ENCODE measurements around the gene BANF2. TPM values are rescaled to one million over a fixed set of nuclear protein-coding genes. Genes with fewer than 3 reads are reported as not detected.

BANF2 gene
- total and polyA plus RNA-seq, 2 of the 13 experiments (the other 11 are each of a cell fraction or from before 2014, with no cell fraction given): 0.35 TPM; not detected in 1

- TF ChIP-seq ZNF704 (CRISPR knock-in tag; IDR thresholded peaks at IDR 0.05; ENCODE audit: borderline replicate concordance) (no peak), NAIF1 (CRISPR knock-in tag; IDR thresholded peaks at IDR 0.05; ENCODE audit: borderline replicate concordance) (no peak), GPBP1L1 (CRISPR knock-in tag; IDR thresholded peaks at IDR 0.05) (no peak), RELA (CRISPR knock-in tag; IDR thresholded peaks at IDR 0.05) (no peak)
Observed at GRCh38 chr20:17785007-17785406, 85.2 kb downstream of the BANF2 start (continued).

Other genes starting within 250 kb of the BANF2 start
- 0.22 and 0.36 TPM in 2 replicates for gene BFSP1, start 168.6 kb upstream of the BANF2 start, total RNA-seq (2016; rRNA removed; fragmentation: Illumina TruSeq; extraction: Trizol)
- 0.24 and 0.26 TPM in 2 replicates for gene BFSP1, start 168.6 kb upstream of the BANF2 start, polyA plus RNA-seq (2011; rRNA removed)
- 106 and 164 TPM in 2 replicates for gene DSTN, start 129.9 kb upstream of the BANF2 start, total RNA-seq (2016; rRNA removed; fragmentation: Illumina TruSeq; extraction: Trizol)
- 21.8 and 27.6 TPM in 2 replicates for gene DSTN, start 129.9 kb upstream of the BANF2 start, polyA plus RNA-seq (2011; rRNA removed)
- 97.1 and 222 TPM in 2 replicates for gene RRBP1, start 17.7 kb upstream of the BANF2 start, total RNA-seq (2016; rRNA removed; fragmentation: Illumina TruSeq; extraction: Trizol)
- 150 and 195 TPM in 2 replicates for gene RRBP1, start 17.7 kb upstream of the BANF2 start, polyA plus RNA-seq (2011; rRNA removed)

All from HepG2 (cell line).